ENCODE results near the gene LGR5. TPM values are rescaled to one million over a fixed set of nuclear protein-coding genes. Genes with fewer than 3 reads are reported as not detected.

Gene LGR5
- total and polyA plus RNA-seq, 2 of the 13 experiments (the other 11 are each of a cell fraction or from before 2014, with no cell fraction given): 37.0 to 121 TPM

DNA sequence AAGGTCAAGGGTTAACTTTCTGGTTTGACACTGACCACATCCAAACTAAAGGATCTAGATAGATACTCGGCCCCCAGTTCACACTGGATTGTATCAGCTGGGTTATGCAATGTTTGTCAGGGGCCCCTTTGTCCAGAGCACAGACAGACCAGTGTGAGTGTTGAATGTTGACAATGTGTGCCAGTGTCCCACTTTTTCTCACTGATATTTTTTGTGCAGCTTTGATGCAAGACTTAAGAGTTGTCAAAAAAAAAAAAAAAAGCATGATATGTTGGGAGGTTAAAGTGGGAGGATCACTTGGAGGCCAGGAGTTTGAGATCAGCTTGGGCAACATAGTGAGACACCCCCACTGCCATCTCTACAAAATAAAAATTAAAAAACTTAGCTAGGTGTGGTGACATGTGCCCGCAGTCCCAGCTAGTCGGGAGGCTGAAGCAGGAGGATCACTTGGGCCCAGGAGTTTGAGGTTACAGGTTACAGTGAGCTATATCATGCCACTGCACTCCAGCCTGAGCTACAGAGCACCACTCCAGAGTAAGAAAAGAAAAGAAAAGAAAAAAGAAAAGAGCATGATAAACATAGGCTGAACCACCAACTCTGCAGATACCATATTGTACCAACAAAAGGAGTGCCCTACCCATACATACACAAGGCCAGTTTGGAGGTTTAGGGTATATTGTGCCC is 97.5 kb downstream of the LGR5 start (continued):
- TF ChIP-seq, protein P1, sequence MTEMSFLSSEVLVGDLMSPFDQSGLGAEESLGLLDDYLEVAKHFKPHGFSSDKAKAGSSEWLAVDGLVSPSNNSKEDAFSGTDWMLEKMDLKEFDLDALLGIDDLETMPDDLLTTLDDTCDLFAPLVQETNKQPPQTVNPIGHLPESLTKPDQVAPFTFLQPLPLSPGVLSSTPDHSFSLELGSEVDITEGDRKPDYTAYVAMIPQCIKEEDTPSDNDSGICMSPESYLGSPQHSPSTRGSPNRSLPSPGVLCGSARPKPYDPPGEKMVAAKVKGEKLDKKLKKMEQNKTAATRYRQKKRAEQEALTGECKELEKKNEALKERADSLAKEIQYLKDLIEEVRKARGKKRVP (CRISPR knock-in tag; IDR thresholded peaks at IDR 0.05): peak in 1 of 2 experiments; percentile 91; a peak in 2 of 4 replicates
- no peak for TF ChIP-seq NFRKB (IDR thresholded peaks at IDR 0.05)
- TF ChIP-seq, protein P2, sequence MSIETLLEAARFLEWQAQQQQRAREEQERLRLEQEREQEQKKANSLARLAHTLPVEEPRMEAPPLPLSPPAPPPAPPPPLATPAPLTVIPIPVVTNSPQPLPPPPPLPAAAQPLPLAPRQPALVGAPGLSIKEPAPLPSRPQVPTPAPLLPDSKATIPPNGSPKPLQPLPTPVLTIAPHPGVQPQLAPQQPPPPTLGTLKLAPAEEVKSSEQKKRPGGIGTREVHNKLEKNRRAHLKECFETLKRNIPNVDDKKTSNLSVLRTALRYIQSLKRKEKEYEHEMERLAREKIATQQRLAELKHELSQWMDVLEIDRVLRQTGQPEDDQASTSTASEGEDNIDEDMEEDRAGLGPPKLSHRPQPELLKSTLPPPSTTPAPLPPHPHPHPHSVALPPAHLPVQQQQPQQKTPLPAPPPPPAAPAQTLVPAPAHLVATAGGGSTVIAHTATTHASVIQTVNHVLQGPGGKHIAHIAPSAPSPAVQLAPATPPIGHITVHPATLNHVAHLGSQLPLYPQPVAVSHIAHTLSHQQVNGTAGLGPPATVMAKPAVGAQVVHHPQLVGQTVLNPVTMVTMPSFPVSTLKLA (IDR thresholded peaks at IDR 0.05): no peak
- TF ChIP-seq, protein P3, sequence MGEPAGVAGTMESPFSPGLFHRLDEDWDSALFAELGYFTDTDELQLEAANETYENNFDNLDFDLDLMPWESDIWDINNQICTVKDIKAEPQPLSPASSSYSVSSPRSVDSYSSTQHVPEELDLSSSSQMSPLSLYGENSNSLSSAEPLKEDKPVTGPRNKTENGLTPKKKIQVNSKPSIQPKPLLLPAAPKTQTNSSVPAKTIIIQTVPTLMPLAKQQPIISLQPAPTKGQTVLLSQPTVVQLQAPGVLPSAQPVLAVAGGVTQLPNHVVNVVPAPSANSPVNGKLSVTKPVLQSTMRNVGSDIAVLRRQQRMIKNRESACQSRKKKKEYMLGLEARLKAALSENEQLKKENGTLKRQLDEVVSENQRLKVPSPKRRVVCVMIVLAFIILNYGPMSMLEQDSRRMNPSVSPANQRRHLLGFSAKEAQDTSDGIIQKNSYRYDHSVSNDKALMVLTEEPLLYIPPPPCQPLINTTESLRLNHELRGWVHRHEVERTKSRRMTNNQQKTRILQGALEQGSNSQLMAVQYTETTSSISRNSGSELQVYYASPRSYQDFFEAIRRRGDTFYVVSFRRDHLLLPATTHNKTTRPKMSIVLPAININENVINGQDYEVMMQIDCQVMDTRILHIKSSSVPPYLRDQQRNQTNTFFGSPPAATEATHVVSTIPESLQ (CRISPR knock-in tag; conservative IDR thresholded peaks at IDR 0.05): no peak
- peak; percentile 70 for TF ChIP-seq SAP130 (CRISPR knock-in tag; IDR thresholded peaks at IDR 0.05; ENCODE audit: low read depth)
- TF ChIP-seq ZBTB1 (CRISPR knock-in tag; IDR thresholded peaks at IDR 0.05; ENCODE audit: borderline replicate concordance): no peak
- TF ChIP-seq, protein P4, sequence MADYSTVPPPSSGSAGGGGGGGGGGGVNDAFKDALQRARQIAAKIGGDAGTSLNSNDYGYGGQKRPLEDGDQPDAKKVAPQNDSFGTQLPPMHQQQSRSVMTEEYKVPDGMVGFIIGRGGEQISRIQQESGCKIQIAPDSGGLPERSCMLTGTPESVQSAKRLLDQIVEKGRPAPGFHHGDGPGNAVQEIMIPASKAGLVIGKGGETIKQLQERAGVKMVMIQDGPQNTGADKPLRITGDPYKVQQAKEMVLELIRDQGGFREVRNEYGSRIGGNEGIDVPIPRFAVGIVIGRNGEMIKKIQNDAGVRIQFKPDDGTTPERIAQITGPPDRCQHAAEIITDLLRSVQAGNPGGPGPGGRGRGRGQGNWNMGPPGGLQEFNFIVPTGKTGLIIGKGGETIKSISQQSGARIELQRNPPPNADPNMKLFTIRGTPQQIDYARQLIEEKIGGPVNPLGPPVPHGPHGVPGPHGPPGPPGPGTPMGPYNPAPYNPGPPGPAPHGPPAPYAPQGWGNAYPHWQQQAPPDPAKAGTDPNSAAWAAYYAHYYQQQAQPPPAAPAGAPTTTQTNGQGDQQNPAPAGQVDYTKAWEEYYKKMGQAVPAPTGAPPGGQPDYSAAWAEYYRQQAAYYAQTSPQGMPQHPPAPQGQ (CRISPR knock-in tag; IDR thresholded peaks at IDR 0.05; ENCODE audit: borderline replicate concordance): no peak
- no peak for TF ChIP-seq ZNF670 (CRISPR knock-in tag; IDR thresholded peaks at IDR 0.05; ENCODE audit: borderline replicate concordance)
- TF ChIP-seq, protein P5, sequence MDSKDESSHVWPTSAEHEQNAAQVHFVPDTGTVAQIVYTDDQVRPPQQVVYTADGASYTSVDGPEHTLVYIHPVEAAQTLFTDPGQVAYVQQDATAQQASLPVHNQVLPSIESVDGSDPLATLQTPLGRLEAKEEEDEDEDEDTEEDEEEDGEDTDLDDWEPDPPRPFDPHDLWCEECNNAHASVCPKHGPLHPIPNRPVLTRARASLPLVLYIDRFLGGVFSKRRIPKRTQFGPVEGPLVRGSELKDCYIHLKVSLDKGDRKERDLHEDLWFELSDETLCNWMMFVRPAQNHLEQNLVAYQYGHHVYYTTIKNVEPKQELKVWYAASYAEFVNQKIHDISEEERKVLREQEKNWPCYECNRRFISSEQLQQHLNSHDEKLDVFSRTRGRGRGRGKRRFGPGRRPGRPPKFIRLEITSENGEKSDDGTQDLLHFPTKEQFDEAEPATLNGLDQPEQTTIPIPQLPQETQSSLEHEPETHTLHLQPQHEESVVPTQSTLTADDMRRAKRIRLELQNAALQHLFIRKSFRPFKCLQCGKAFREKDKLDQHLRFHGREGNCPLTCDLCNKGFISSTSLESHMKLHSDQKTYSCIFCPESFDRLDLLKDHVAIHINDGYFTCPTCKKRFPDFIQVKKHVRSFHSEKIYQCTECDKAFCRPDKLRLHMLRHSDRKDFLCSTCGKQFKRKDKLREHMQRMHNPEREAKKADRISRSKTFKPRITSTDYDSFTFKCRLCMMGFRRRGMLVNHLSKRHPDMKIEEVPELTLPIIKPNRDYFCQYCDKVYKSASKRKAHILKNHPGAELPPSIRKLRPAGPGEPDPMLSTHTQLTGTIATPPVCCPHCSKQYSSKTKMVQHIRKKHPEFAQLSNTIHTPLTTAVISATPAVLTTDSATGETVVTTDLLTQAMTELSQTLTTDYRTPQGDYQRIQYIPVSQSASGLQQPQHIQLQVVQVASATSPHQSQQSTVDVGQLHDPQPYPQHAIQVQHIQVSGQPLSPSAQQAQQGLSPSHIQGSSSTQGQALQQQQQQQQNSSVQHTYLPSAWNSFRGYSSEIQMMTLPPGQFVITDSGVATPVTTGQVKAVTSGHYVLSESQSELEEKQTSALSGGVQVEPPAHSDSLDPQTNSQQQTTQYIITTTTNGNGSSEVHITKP (CRISPR knock-in tag; IDR thresholded peaks at IDR 0.05; ENCODE audit: low read depth): no peak
- TF ChIP-seq, protein P6, sequence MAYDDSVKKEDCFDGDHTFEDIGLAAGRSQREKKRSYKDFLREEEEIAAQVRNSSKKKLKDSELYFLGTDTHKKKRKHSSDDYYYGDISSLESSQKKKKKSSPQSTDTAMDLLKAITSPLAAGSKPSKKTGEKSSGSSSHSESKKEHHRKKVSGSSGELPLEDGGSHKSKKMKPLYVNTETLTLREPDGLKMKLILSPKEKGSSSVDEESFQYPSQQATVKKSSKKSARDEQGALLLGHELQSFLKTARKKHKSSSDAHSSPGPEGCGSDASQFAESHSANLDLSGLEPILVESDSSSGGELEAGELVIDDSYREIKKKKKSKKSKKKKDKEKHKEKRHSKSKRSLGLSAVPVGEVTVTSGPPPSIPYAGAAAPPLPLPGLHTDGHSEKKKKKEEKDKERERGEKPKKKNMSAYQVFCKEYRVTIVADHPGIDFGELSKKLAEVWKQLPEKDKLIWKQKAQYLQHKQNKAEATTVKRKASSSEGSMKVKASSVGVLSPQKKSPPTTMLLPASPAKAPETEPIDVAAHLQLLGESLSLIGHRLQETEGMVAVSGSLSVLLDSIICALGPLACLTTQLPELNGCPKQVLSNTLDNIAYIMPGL (CRISPR knock-in tag; IDR thresholded peaks at IDR 0.05; ENCODE audit: borderline replicate concordance in 1 of 2, low read depth in 1 of 2): 0 out of 4 replicates have a peak, but pooled peaks of 1 of the 2 experiments have one; percentile 37
- TF ChIP-seq, protein P7, sequence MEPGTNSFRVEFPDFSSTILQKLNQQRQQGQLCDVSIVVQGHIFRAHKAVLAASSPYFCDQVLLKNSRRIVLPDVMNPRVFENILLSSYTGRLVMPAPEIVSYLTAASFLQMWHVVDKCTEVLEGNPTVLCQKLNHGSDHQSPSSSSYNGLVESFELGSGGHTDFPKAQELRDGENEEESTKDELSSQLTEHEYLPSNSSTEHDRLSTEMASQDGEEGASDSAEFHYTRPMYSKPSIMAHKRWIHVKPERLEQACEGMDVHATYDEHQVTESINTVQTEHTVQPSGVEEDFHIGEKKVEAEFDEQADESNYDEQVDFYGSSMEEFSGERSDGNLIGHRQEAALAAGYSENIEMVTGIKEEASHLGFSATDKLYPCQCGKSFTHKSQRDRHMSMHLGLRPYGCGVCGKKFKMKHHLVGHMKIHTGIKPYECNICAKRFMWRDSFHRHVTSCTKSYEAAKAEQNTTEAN (CRISPR knock-in tag; conservative IDR thresholded peaks at IDR 0.05): peak; percentile 100
- TF ChIP-seq TCF7 (IDR thresholded peaks at IDR 0.05; ENCODE audit: low read depth): peak; percentile 94
- peak; percentile 73; the same call in 1 of the 2 replicates for TF ChIP-seq DPF2 (CRISPR knock-in tag; IDR thresholded peaks at IDR 0.05; ENCODE audit: borderline replicate concordance, low read depth)
- no peak for TF ChIP-seq ZBTB38 (CRISPR knock-in tag; IDR thresholded peaks at IDR 0.05)
